HepG2 (cell line): ENCODE measurements around the gene MOB3C. TPM values are rescaled to one million over a fixed set of nuclear protein-coding genes. Genes with fewer than 3 reads are reported as not detected.
A peak's percentile ranks its signal among the peaks of the same experiment; 100 is the strongest.

Source experiments
- ATF7 ChIP-seq, 2 experiments: fragments of 450-650 bp in 1 of 2; sonication (generic) in 1 of 2; formaldehyde crosslinking in 1 of 2; IDR thresholded peaks; 2 replicates each; pipeline versions ENCODE4 v1.4.0 to v1.6.1; 2016 to 2020; ENCODE audit warnings: antibody characterized with exemption in 1 of 2, mild to moderate bottlenecking in 1 of 2, missing genetic modification reagents in 1 of 2
- CBX5 ChIP-seq: sonication (generic); formaldehyde crosslinking; IDR thresholded peaks from 2 replicates; pipeline ENCODE4 v1.4.0; 2020; ENCODE audit warnings: missing genetic modification reagents, borderline replicate concordance
- HNRNPLL ChIP-seq: fragments of 200-400 bp; formaldehyde crosslinking; IDR thresholded peaks from 2 replicates; pipeline ENCODE4 v1.6.1; 2017; ENCODE audit warnings: mild to moderate bottlenecking, low read depth, low read length; ENCODE audit not compliant: poor library complexity, severe bottlenecking
- HNRNPUL1 ChIP-seq: fragments of 200-400 bp; formaldehyde crosslinking; IDR thresholded peaks from 2 replicates; pipeline ENCODE4 v1.6.1; 2017; ENCODE audit warnings: low read depth, mild to moderate bottlenecking, low read length, moderate library complexity
- MED8 ChIP-seq: sonication (generic); formaldehyde crosslinking; IDR thresholded peaks from 2 replicates; pipeline ENCODE4 v1.8.1; 2023; ENCODE audit warnings: mild to moderate bottlenecking, missing genetic modification reagents; ENCODE audit not compliant: insufficient replicate concordance
- MZF1 ChIP-seq: sonication (generic); formaldehyde crosslinking; IDR thresholded peaks from 2 replicates; pipeline ENCODE4 v1.8.1; 2023; ENCODE audit warnings: mild to moderate bottlenecking, missing genetic modification reagents, borderline replicate concordance
- NFE2L2 ChIP-seq: fragments of 150-350 bp; IDR thresholded peaks from 2 replicates; pipeline ENCODE4 v1.6.1; 2014; ENCODE audit warnings: low read length
- ONECUT2 ChIP-seq: sonication (generic); formaldehyde crosslinking; IDR thresholded peaks from 2 replicates; pipeline ENCODE4 v1.4.0; 2020; ENCODE audit warnings: missing genetic modification reagents
- RBAK ChIP-seq: sonication (generic); formaldehyde crosslinking; IDR thresholded peaks from 2 replicates; pipeline ENCODE4 v1.5.1; 2020; ENCODE audit warnings: mild to moderate bottlenecking, missing genetic modification reagents
- SMC3 ChIP-seq: IDR thresholded peaks from 2 replicates; pipeline ENCODE4 v1.6.1; 2011; ENCODE audit warnings: low read length, improper control_type of control experiment
- SOX6 ChIP-seq, 2 experiments: fragments of 450-650 bp in 1 of 2; sonication (generic) in 1 of 2; formaldehyde crosslinking in 1 of 2; IDR thresholded peaks; 2 replicates each; pipeline versions ENCODE4 v1.4.0 to v1.6.1; 2017 to 2020; ENCODE audit warnings: antibody characterized with exemption in 1 of 2, mild to moderate bottlenecking in 1 of 2, missing genetic modification reagents in 1 of 2
- YY1 ChIP-seq: IDR thresholded peaks from 2 replicates; pipeline ENCODE4 v1.6.1; 2011; ENCODE audit warnings: low read length, low read depth, moderate library complexity, mild to moderate bottlenecking; ENCODE audit not compliant: insufficient read depth, insufficient replicate concordance
- ZC3H13 ChIP-seq: sonication (generic); formaldehyde crosslinking; IDR thresholded peaks from 2 replicates; pipeline ENCODE4 v1.8.1; 2023; ENCODE audit warnings: mild to moderate bottlenecking, missing genetic modification reagents, moderate library complexity
- ZNF224 ChIP-seq: sonication (generic); formaldehyde crosslinking; IDR thresholded peaks from 2 replicates; pipeline ENCODE4 v1.5.0; 2020; ENCODE audit warnings: mild to moderate bottlenecking, missing genetic modification reagents
- ZNF253 ChIP-seq: sonication (generic); formaldehyde crosslinking; IDR thresholded peaks from 2 replicates; pipeline ENCODE4 v1.8.0; 2022; ENCODE audit warnings: mild to moderate bottlenecking, missing genetic modification reagents, borderline replicate concordance
- ZNF383 ChIP-seq: sonication (generic); formaldehyde crosslinking; IDR thresholded peaks from 2 replicates; pipeline ENCODE4 v1.4.0; 2020; ENCODE audit warnings: missing genetic modification reagents, mild to moderate bottlenecking, borderline replicate concordance
- ZNF615 ChIP-seq: sonication (generic); formaldehyde crosslinking; IDR thresholded peaks from 2 replicates; pipeline ENCODE4 v1.5.0; 2020; ENCODE audit warnings: mild to moderate bottlenecking, missing genetic modification reagents, borderline replicate concordance
- ZNF674 ChIP-seq: sonication (generic); formaldehyde crosslinking; IDR thresholded peaks from 2 replicates; pipeline ENCODE4 v1.5.0; 2020; ENCODE audit warnings: low read depth, mild to moderate bottlenecking, missing genetic modification reagents
- polyA plus RNA-seq, 8 experiments: library from polyadenylated mRNA; depleted of rRNA in 3 of 8; stranded (reverse) in 7 of 8; unstranded in 1 of 8; fragments of >200 nt; fragmentation: Illumina TruSeq in 4 of 8; extraction: Trizol in 4 of 8; gene quantifications; 2 replicates each; pipeline versions ENCODE4 v1.2.1 to v1.2.3, GENCODE V29; 2011 to 2016; ENCODE audit warnings: low read depth in 4 of 8, missing spikeins in 1 of 8, mixed read lengths in 1 of 8; ENCODE audit not compliant: insufficient read depth in 1 of 8
- total RNA-seq, 5 experiments: library from RNA; depleted of rRNA; stranded (reverse); fragments of >200 nt; fragmentation: Illumina TruSeq; extraction: Trizol; gene quantifications; 2 replicates each; pipeline ENCODE4 v1.2.3, GENCODE V29; 2016; ENCODE audit warnings: low read depth in 1 of 5
- TF ChIP-seq, protein P1 (sequence below): sonication (generic); formaldehyde crosslinking; IDR thresholded peaks from 2 replicates; pipeline ENCODE4 v1.8.1; 2023; ENCODE audit warnings: missing genetic modification reagents, inconsistent platforms, borderline replicate concordance
- TF ChIP-seq, protein P2 (sequence below): sonication (generic); formaldehyde crosslinking; conservative IDR thresholded peaks from 2 replicates; pipeline ENCODE4 v1.8.0; 2022; ENCODE audit warnings: missing genetic modification reagents
- TF ChIP-seq, protein P3 (sequence below): sonication (generic); formaldehyde crosslinking; IDR thresholded peaks from 2 replicates; pipeline ENCODE4 v1.4.0; 2020; ENCODE audit warnings: missing genetic modification reagents, borderline replicate concordance

The MOB3C gene
- total and polyA plus RNA-seq, 2 of the 13 experiments (the other 11 are each of a cell fraction or from before 2014, with no cell fraction given), result 3.5 to 4.1 TPM

DNA sequence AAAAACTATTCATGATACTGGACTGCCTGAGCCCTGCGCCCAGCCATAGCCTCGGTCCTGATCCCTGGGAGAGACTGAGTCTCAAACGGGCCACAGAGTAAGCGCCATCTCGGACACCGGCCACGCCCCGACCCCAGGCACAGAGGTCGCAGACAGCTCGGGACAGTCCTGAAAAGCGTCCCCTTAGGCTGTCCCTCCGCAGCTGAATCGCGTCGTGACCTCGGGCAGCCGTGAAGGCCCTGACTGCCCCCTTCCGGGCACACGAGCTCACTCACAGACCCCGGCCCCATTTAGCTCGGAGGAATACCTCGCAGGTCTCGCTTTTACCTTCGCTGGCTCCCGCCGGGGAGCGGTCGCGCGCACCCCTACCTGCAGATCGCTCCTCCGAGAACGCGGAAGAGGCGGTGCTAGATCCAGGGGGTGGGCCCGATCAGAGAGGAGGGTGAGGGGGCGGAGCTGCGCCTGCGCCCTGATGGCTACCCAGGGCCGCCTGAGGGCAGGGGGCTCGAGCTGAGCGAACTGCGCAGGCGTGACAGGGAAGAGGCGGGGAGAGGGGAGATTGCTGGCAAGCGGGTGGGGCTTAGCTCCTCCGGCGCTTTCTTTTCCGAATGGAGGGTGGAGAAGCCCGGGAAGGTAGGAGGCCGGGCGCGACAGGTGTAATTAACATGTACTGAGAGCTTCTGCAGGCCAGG, 12.6 kb downstream of the MOB3C start, which contains the start of gene MKNK1 (continued):
- TF ChIP-seq, protein P1, sequence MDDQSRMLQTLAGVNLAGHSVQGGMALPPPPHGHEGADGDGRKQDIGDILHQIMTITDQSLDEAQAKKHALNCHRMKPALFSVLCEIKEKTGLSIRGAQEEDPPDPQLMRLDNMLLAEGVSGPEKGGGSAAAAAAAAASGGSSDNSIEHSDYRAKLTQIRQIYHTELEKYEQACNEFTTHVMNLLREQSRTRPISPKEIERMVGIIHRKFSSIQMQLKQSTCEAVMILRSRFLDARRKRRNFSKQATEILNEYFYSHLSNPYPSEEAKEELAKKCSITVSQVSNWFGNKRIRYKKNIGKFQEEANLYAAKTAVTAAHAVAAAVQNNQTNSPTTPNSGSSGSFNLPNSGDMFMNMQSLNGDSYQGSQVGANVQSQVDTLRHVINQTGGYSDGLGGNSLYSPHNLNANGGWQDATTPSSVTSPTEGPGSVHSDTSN (CRISPR knock-in tag), result 0 out of 2 replicates have a peak, but pooled peaks have one; percentile 55
- TF ChIP-seq ZNF615 (no peak), SMC3 (no peak), HNRNPUL1 (no peak), ZNF674 (CRISPR knock-in tag) (no peak), YY1 (no peak), ZNF224 (CRISPR knock-in tag) (no peak), CBX5 (CRISPR knock-in tag) (no peak; the same call in 1 of the 2 replicates), SOX6 (IDR thresholded peaks at IDR 0.05) (no peak), SOX6 (CRISPR knock-in tag; IDR thresholded peaks at IDR 0.05) (peak; percentile 44; the same call in 1 of the 2 replicates), ONECUT2 (CRISPR knock-in tag) (no peak), NFE2L2 (no peak), MZF1 (CRISPR knock-in tag) (no peak), HNRNPLL (peak; percentile 64), ZNF383 (CRISPR knock-in tag) (no peak), MED8 (CRISPR knock-in tag) (no peak), ATF7 (IDR thresholded peaks at IDR 0.05) (no peak), ATF7 (CRISPR knock-in tag; IDR thresholded peaks at IDR 0.05) (no peak), ZNF253 (no peak), ZC3H13 (CRISPR knock-in tag) (no peak), RBAK (CRISPR knock-in tag) (no peak)
- TF ChIP-seq, protein P2, sequence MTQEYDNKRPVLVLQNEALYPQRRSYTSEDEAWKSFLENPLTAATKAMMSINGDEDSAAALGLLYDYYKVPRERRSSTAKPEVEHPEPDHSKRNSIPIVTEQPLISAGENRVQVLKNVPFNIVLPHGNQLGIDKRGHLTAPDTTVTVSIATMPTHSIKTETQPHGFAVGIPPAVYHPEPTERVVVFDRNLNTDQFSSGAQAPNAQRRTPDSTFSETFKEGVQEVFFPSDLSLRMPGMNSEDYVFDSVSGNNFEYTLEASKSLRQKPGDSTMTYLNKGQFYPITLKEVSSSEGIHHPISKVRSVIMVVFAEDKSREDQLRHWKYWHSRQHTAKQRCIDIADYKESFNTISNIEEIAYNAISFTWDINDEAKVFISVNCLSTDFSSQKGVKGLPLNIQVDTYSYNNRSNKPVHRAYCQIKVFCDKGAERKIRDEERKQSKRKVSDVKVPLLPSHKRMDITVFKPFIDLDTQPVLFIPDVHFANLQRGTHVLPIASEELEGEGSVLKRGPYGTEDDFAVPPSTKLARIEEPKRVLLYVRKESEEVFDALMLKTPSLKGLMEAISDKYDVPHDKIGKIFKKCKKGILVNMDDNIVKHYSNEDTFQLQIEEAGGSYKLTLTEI (CRISPR knock-in tag), result no peak
- TF ChIP-seq, protein P3, sequence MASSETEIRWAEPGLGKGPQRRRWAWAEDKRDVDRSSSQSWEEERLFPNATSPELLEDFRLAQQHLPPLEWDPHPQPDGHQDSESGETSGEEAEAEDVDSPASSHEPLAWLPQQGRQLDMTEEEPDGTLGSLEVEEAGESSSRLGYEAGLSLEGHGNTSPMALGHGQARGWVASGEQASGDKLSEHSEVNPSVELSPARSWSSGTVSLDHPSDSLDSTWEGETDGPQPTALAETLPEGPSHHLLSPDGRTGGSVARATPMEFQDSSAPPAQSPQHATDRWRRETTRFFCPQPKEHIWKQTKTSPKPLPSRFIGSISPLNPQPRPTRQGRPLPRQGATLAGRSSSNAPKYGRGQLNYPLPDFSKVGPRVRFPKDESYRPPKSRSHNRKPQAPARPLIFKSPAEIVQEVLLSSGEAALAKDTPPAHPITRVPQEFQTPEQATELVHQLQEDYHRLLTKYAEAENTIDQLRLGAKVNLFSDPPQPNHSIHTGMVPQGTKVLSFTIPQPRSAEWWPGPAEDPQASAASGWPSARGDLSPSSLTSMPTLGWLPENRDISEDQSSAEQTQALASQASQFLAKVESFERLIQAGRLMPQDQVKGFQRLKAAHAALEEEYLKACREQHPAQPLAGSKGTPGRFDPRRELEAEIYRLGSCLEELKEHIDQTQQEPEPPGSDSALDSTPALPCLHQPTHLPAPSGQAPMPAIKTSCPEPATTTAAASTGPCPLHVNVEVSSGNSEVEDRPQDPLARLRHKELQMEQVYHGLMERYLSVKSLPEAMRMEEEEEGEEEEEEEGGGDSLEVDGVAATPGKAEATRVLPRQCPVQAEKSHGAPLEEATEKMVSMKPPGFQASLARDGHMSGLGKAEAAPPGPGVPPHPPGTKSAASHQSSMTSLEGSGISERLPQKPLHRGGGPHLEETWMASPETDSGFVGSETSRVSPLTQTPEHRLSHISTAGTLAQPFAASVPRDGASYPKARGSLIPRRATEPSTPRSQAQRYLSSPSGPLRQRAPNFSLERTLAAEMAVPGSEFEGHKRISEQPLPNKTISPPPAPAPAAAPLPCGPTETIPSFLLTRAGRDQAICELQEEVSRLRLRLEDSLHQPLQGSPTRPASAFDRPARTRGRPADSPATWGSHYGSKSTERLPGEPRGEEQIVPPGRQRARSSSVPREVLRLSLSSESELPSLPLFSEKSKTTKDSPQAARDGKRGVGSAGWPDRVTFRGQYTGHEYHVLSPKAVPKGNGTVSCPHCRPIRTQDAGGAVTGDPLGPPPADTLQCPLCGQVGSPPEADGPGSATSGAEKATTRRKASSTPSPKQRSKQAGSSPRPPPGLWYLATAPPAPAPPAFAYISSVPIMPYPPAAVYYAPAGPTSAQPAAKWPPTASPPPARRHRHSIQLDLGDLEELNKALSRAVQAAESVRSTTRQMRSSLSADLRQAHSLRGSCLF (CRISPR knock-in tag), result no peak
